GM23248 (cell line): Measurements from ENCODE around the gene CLDN20. TPM values are rescaled to one million over a fixed set of nuclear protein-coding genes. Genes with fewer than 3 reads are reported as not detected.
"Not testable (repeated sequence)": the region's sequence is repeated elsewhere in the genome, so short reads cannot be mapped to it uniquely, and the experiment has no call there.

Experiments used
- DNase-seq: peaks from one replicate; pipeline ENCODE4 v3.0.0-alpha.2; 2015
- H2AFZ ChIP-seq: fragments of 200-600 bp; sonication (generic); 2 replicates; pipeline ENCODE4 v1.6.1; 2016; ENCODE audit warnings: antibody characterized with exemption
- H3F3A ChIP-seq: fragments of 200-600 bp; sonication (generic); 2 replicates; pipeline ENCODE4 v1.6.1; 2016; ENCODE audit warnings: mild to moderate bottlenecking, antibody characterized with exemption, mixed run types; ENCODE audit not compliant: insufficient read depth
- H3K27ac ChIP-seq: fragments of 200-600 bp; sonication (generic); 2 replicates; pipeline ENCODE4 v1.5.1; 2016; ENCODE audit warnings: mild to moderate bottlenecking
- H3K27me3 ChIP-seq: fragments of 200-600 bp; sonication (generic); replicated peaks from 2 replicates; pipeline ENCODE4 v1.6.1; 2016; ENCODE audit warnings: mild to moderate bottlenecking; ENCODE audit not compliant: insufficient read depth
- H3K36me3 ChIP-seq: fragments of 200-600 bp; sonication (generic); 2 replicates; pipeline ENCODE4 v1.6.1; 2016; ENCODE audit warnings: low read depth, mild to moderate bottlenecking
- H3K4me1 ChIP-seq: fragments of 200-600 bp; sonication (generic); 2 replicates; pipeline ENCODE4 v1.6.1; 2016; ENCODE audit warnings: mild to moderate bottlenecking; ENCODE audit not compliant: insufficient read depth
- H3K4me2 ChIP-seq: fragments of 200-600 bp; sonication (generic); one replicate; pipeline ENCODE4 v1.6.1; 2016; ENCODE audit warnings: mild to moderate bottlenecking; ENCODE audit not compliant: unreplicated experiment
- H3K4me3 ChIP-seq: fragments of 200-600 bp; sonication (generic); 2 replicates; pipeline ENCODE4 v1.5.1; 2016; ENCODE audit warnings: mild to moderate bottlenecking
- H3K79me2 ChIP-seq: fragments of 200-600 bp; sonication (generic); 2 replicates; pipeline ENCODE4 v1.6.1; 2016; ENCODE audit warnings: mild to moderate bottlenecking; ENCODE audit not compliant: insufficient read depth
- H3K9ac ChIP-seq: fragments of 200-600 bp; sonication (generic); 2 replicates; pipeline ENCODE4 v1.6.1; 2016; ENCODE audit warnings: mild to moderate bottlenecking
- H3K9me2 ChIP-seq: fragments of 200-600 bp; sonication (generic); 2 replicates; pipeline ENCODE4 v1.6.1; 2016; ENCODE audit warnings: mixed run types, mild to moderate bottlenecking, moderate library complexity; ENCODE audit not compliant: insufficient read depth
- H3K9me3 ChIP-seq: fragments of 200-600 bp; sonication (generic); one replicate; pipeline ENCODE4 v1.6.1; 2017; ENCODE audit warnings: low read depth
- H4K20me1 ChIP-seq: fragments of 200-600 bp; sonication (generic); 2 replicates; pipeline ENCODE4 v1.6.0; 2016; ENCODE audit not compliant: insufficient read depth
- EZH2 ChIP-seq: fragments of 200-600 bp; sonication (generic); IDR thresholded peaks from 2 replicates; pipeline ENCODE4 v1.6.1; 2018; ENCODE audit warnings: antibody characterized with exemption, mild to moderate bottlenecking; ENCODE audit not compliant: insufficient read depth, poor library complexity, severe bottlenecking
- EZH2phosphoT487 ChIP-seq: fragments of 200-600 bp; sonication (generic); IDR thresholded peaks from 2 replicates; pipeline ENCODE4 v1.6.1; 2018; ENCODE audit warnings: antibody characterized with exemption, moderate library complexity, mild to moderate bottlenecking, low read depth; ENCODE audit not compliant: insufficient read depth
- WGBS, 2 experiments: methylation state at CpG; one replicate each; pipeline ENCODE4 v1.1.6; 2015 to 2017; ENCODE audit warnings: low lambda C conversion rate in 2 of 2, low coverage in 1 of 2; ENCODE audit errors: missing lambda C conversion rate in 2 of 2; 5-methylcytosine and 5-hydroxymethylcytosine counted together
- in situ Hi-C: fragments of 300-500 bp; cut with MboI; formaldehyde crosslinking; loops from 2 replicates; pipeline ENCODE4 v1.15.0; 2020
- polyA plus RNA-seq: library from polyadenylated mRNA; unstranded; fragments of >200 nt; fragmentation: Nextera tagmentation; extraction: Ambion mirVana; gene quantifications from 2 replicates; pipeline ENCODE4 v1.2.1, GENCODE V29; 2016
- total RNA-seq: library from RNA; depleted of rRNA; stranded (reverse); fragments of >200 nt; shearing (Covaris generic); gene quantifications from 2 replicates; pipeline ENCODE4 v1.2.3, GENCODE V29; 2014

The CLDN20 gene
- total and polyA plus RNA-seq, 2 experiments from 2014 or later, result not detected

DNA sequence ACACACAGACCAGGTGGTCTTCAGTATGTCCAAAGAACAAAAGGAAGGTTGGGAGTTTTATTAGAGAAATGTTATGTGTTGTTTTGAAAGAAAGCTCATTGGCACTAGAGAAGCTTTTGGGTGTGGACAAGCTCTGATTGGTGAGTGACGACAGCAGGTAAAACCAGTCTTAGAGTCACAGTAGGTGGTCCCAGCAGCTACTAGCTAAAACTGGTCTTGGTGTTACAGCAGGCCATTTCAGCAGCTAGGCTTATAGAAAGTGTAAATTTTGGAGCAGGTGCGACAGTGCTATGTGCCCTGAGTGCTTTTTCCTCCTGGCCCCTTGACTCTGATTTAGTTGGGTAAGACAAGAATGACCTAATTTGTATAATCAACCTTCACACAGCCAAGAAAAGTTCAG lies 3.6 kb downstream of the CLDN20 start:
- H3K9me3 ChIP-seq, result no peaks in the 10 kb centered on the region
- TF ChIP-seq EZH2phosphoT487 (no peak), EZH2 (no peak)
- H3K27ac ChIP-seq, result no peak overlapping the region
- H3K4me1 ChIP-seq, result peaks cover 11% of the 10 kb centered on the region
- H3K27me3 ChIP-seq, result no peaks in the 10 kb centered on the region
- H3K79me2 ChIP-seq, result no peaks in the 10 kb centered on the region
- WGBS, 2 experiments, result 95 to 97% methylated on average over 2 of the region's 2 CpGs
- H2AFZ ChIP-seq, result no peak overlapping the region
- no peak for DNase-seq
- no peaks in the 10 kb centered on the region for H4K20me1 ChIP-seq
- no peak overlapping the region for H3K4me3 ChIP-seq
- H3K9me2 ChIP-seq, result no peaks in the 10 kb centered on the region
- H3K9ac ChIP-seq, result no peak overlapping the region
- peaks cover 7% of the 10 kb centered on the region; the same call in 1 of the 2 replicates for H3F3A ChIP-seq
- H3K36me3 ChIP-seq, result no peaks in the 10 kb centered on the region
- H3K4me2 ChIP-seq, result no peak overlapping the region
- in situ Hi-C loops, result no loop called here

DNA sequence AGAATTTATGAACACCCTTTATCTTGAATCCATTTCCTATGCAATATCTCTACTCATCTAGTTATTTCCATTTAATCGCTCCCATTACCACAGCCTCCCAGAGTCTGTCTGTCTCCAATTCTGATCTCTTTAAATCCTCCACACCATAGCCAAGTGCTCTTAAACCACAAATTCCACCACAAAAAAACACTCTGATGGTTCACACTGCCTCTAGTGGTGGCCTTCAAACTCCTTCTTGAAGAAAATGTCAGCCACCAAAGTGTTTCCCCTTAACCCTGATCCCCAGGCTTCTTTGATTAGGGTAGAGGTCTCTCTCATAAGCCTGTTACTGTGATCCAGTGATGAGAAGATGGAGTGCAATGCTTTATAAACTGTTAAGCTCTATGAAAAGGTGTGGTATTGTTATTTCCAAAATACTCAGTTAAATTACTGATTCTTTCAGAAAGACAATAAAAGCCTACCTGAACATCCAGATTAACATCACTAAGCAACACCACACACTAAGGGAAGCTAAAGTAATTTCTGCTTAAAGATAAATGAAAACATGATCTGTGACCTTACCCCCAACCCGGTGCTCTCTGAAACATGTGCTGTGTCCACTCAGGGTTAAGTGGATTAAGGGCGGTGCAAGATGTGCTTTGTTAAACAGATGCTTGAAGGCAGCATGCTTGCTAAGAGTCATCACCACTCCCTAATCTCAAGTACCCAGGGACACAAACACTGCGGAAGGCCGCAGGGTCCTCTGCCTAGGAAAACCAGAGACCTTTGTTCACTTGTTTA lies 4.5 kb downstream of the CLDN20 start:
- H3K4me2 ChIP-seq, H3K36me3 ChIP-seq, H3K27me3 ChIP-seq, H4K20me1 ChIP-seq, H3K9me3 ChIP-seq, H3K9ac ChIP-seq, H3K79me2 ChIP-seq, H3K27ac ChIP-seq, in situ Hi-C loops, H3K9me2 ChIP-seq, H3K4me3 ChIP-seq, H2AFZ ChIP-seq: not testable (repeated sequence)
- 93 to 94% methylated on average over 5 of the region's 5 CpGs for WGBS, 2 experiments
- Histone ChIP-seq H3F3A (peaks cover 13% of the 10 kb centered on the region; the same call in 1 of the 2 replicates), H3K4me1 (peaks cover 19% of the 10 kb centered on the region)
- DNase-seq, result peak; percentile 59

DNA sequence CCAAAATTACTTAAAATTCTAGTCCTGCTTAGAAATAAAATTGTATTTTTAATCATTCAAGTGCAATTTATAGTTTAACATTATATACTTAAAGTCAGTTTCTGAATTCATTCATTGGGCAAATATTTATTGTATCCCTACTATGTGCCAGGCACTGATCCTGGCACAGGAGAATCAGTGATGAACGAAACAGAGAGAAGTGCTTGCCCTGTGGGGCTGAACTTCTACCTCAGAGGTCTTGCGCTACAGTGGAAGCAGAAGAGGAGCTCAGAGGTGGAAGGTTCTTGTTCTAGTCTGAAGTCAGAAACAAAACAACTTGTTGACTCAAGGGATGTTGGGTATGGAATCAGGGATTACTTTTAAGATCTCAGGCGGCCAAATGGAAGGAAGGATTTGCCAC lies 6.0 kb downstream of the CLDN20 start:
- Histone ChIP-seq H3K27ac (no peak overlapping the region), H4K20me1 (no peaks in the 10 kb centered on the region), H3K9me3 (no peaks in the 10 kb centered on the region), H3K27me3 (no peaks in the 10 kb centered on the region), H3K9ac (no peak overlapping the region), H3K4me3 (no peak overlapping the region), H3K9me2 (no peaks in the 10 kb centered on the region), H3K79me2 (no peaks in the 10 kb centered on the region), H2AFZ (no peak overlapping the region), H3K4me2 (no peak overlapping the region), H3K36me3 (no peaks in the 10 kb centered on the region), H3K4me1 (peaks cover 29% of the 10 kb centered on the region), H3F3A (peaks cover 6% of the 10 kb centered on the region; the same call in 1 of the 2 replicates)
- no peak for TF ChIP-seq EZH2
- TF ChIP-seq EZH2phosphoT487, result no peak
- DNase-seq, result no peak
- in situ Hi-C loops, result no loop called here
- WGBS, 2 experiments, result 95 to 100% methylated on average over 3 of the region's 3 CpGs

DNA sequence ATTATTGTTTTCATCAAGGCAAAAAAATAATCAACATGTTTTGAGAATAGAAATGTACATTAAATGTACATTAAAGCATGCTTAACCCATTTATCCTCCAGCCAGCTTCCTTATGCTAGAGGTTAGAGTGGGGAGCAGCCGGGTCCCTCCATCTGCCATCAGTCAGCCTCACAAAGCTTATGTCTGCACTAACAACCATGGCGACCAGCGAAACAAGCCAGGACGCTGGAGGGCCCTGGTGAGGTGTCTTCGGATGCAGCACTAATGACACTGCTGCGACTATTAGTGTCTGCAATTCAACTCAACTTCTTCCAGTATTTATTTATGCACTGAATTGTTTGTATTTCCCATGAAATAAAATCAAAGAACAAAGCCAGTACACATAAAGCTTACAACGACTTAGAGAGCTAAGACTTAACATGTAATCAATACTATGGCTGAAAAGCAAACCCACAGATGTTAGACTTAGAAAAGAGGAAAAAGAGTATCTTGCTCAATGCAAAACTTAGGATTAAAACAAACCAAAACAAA lies 6.8 kb downstream of the CLDN20 start:
- Histone ChIP-seq H4K20me1 (no peaks in the 10 kb centered on the region), H3K4me3 (no peak overlapping the region), H3K9ac (no peak overlapping the region), H3K27me3 (no peaks in the 10 kb centered on the region), H3F3A (peaks cover 6% of the 10 kb centered on the region; the same call in 1 of the 2 replicates), H2AFZ (no peak overlapping the region), H3K9me2 (no peaks in the 10 kb centered on the region), H3K4me2 (no peak overlapping the region), H3K27ac (no peak overlapping the region), H3K9me3 (no peaks in the 10 kb centered on the region), H3K79me2 (no peaks in the 10 kb centered on the region), H3K4me1 (peaks cover 24% of the 10 kb centered on the region), H3K36me3 (no peaks in the 10 kb centered on the region)
- TF ChIP-seq EZH2phosphoT487, result no peak
- TF ChIP-seq EZH2, result no peak
- no peak for DNase-seq
- in situ Hi-C loops, result no loop called here
- 95 to 97% methylated on average over 7 of the region's 7 CpGs for WGBS, 2 experiments
